Endothelial cell of umbilical vein (primary cell): ENCODE data around the gene HSD17B13. TPM values are rescaled to one million over a fixed set of nuclear protein-coding genes. Genes with fewer than 3 reads are reported as not detected.

Source experiments
- BruUV-seq: library from RNA; stranded (reverse); fragments of 400-500 nt; replicated peaks from 2 replicates; lab custom pipeline; 2021; lab: Mats Ljungman, UMichigan
- CTCF ChIA-PET: fragments of 300-600, 350-600 bp; sonication (Branson Sonifier 250); formaldehyde crosslinking; loops from one replicate; lab custom pipeline; 2021; ENCODE audit warnings: antibody characterized with exemption, inconsistent platforms; lab: Charles Lee
- POLR2A ChIA-PET: fragments of 300-600, 350-600 bp; sonication (Branson Sonifier 250); formaldehyde crosslinking; loops from one replicate; lab custom pipeline; 2021; ENCODE audit warnings: antibody characterized with exemption, inconsistent platforms; lab: Charles Lee
- DNase-seq: peaks from one replicate; pipeline ENCODE4 v3.0.0-alpha.2; 2011; ENCODE audit warnings: low read depth, low spot score
- FAIRE-seq: peaks from 2 replicates; lab custom pipeline; 2011; peaks lifted over from hg19 to GRCh38; lab: Jason Lieb, UNC
- H2AFZ ChIP-seq: 2 replicates; pipeline ENCODE4 v1.6.0; 2012; ENCODE audit warnings: low read depth, low read length, control low read depth, inconsistent platforms
- H3K27ac ChIP-seq: 2 replicates; pipeline ENCODE4 v1.5.1; 2011; ENCODE audit warnings: low read depth, mild to moderate bottlenecking, control low read depth, low read length, moderate library complexity; ENCODE audit not compliant: insufficient read depth
- H3K27me3 ChIP-seq, 2 experiments: 2 replicates each; pipeline versions ENCODE4 v1.6.0 to v1.6.1; 2011; ENCODE audit warnings: low read length in 2 of 2, mixed read lengths in 1 of 2; ENCODE audit not compliant: control insufficient read depth in 2 of 2, insufficient read depth in 2 of 2
- H3K36me3 ChIP-seq, 2 experiments: 2 replicates in 1 of 2; 3 replicates in 1 of 2; pipeline ENCODE4 v1.5.1; 2011; ENCODE audit warnings: low read length in 2 of 2, mild to moderate bottlenecking in 1 of 2, moderate library complexity in 1 of 2; ENCODE audit not compliant: control insufficient read depth in 2 of 2, insufficient read depth in 2 of 2; ENCODE audit errors: extremely low read depth in 1 of 2
- H3K4me1 ChIP-seq: 3 replicates; pipeline ENCODE4 v1.5.1; 2011; ENCODE audit warnings: mild to moderate bottlenecking, low read length; ENCODE audit not compliant: control insufficient read depth, insufficient read depth; ENCODE audit errors: extremely low read depth
- H3K4me2 ChIP-seq: 2 replicates; pipeline ENCODE4 v1.6.1; 2011; ENCODE audit warnings: low read length, control low read depth, mixed read lengths; ENCODE audit not compliant: insufficient read depth
- H3K4me3 ChIP-seq, 3 experiments: fragments of 200-600 bp in 1 of 3; sonication (generic), shearing (Covaris generic) in 1 of 3; replicated peaks in 1 of 3; 2 replicates each; pipeline ENCODE4 v1.5.1; 2011 to 2016; ENCODE audit warnings: control low read depth in 3 of 3, low read length in 3 of 3, mild to moderate bottlenecking in 2 of 3, inconsistent platforms in 1 of 3, low read depth in 1 of 3, moderate library complexity in 1 of 3; ENCODE audit not compliant: insufficient read depth in 1 of 3
- H3K79me2 ChIP-seq: 2 replicates; pipeline ENCODE4 v1.6.0; 2012; ENCODE audit warnings: low read length, inconsistent platforms; ENCODE audit not compliant: control insufficient read depth, insufficient read depth
- H3K9ac ChIP-seq: replicated peaks from 2 replicates; pipeline ENCODE3; 2011; ENCODE audit warnings: low read length, control low read depth; ENCODE audit not compliant: insufficient read depth; ENCODE audit errors: extremely low read depth
- H3K9me1 ChIP-seq: replicated peaks from 3 replicates; pipeline ENCODE4 v1.6.0; 2011; ENCODE audit warnings: mild to moderate bottlenecking, low read length; ENCODE audit not compliant: control insufficient read depth, insufficient read depth; ENCODE audit errors: extremely low read depth
- H3K9me3 ChIP-seq: replicated peaks from 2 replicates; pipeline ENCODE4 v1.5.1; 2012; ENCODE audit warnings: low read length, inconsistent platforms; ENCODE audit not compliant: control insufficient read depth, insufficient read depth
- H4K20me1 ChIP-seq: replicated peaks from 2 replicates; pipeline ENCODE3; 2011; ENCODE audit warnings: mild to moderate bottlenecking, low read length; ENCODE audit not compliant: control insufficient read depth, insufficient read depth; ENCODE audit errors: extremely low read depth
- CTCF ChIP-seq, 2 donors: IDR thresholded peaks; 1 replicate in 1 of 2; 2 replicates in 1 of 2; pipeline ENCODE4 v1.5.1; 2011; ENCODE audit warnings: low read length in 2 of 2, mild to moderate bottlenecking in 2 of 2, moderate library complexity in 2 of 2, control low read depth in 1 of 2, inconsistent platforms in 1 of 2, low read depth in 1 of 2; ENCODE audit not compliant: insufficient read depth in 1 of 2; ENCODE audit errors: extremely low read depth in 1 of 2
- EZH2 ChIP-seq: IDR thresholded peaks from 2 replicates; pipeline ENCODE4 v1.6.1; 2012; ENCODE audit warnings: borderline replicate concordance, low read depth, mild to moderate bottlenecking, moderate library complexity, low read length, inconsistent platforms; ENCODE audit not compliant: severe bottlenecking
- FOS ChIP-seq: IDR thresholded peaks from 2 replicates; pipeline ENCODE4 v1.6.1; 2011; ENCODE audit warnings: mild to moderate bottlenecking, low read length, moderate library complexity, borderline replicate concordance; ENCODE audit not compliant: insufficient read depth
- GATA2 ChIP-seq: IDR thresholded peaks from 2 replicates; pipeline ENCODE4 v1.7.0; 2011; ENCODE audit warnings: low read depth, mild to moderate bottlenecking, moderate library complexity, mixed read lengths, low read length; ENCODE audit not compliant: insufficient read length, insufficient read depth
- JUN ChIP-seq: IDR thresholded peaks from 2 replicates; pipeline ENCODE4 v1.6.1; 2011; ENCODE audit warnings: borderline replicate concordance, low read depth; ENCODE audit not compliant: insufficient read length, insufficient read depth
- MAX ChIP-seq: IDR thresholded peaks from 2 replicates; pipeline ENCODE4 v1.6.1; 2011; ENCODE audit not compliant: insufficient read depth, insufficient read length
- MYC ChIP-seq: IDR thresholded peaks from one replicate; pipeline ENCODE4 v1.6.1; 2011; ENCODE audit warnings: mild to moderate bottlenecking, low read depth, low read length
- POLR2A ChIP-seq: IDR thresholded peaks from 2 replicates; pipeline ENCODE4 v1.6.1; 2012; ENCODE audit warnings: low read depth, mild to moderate bottlenecking, control low read depth, low read length
- POLR2AphosphoS5 ChIP-seq: IDR thresholded peaks from 2 replicates; pipeline ENCODE4 v1.6.1; 2012; ENCODE audit warnings: low read depth, mild to moderate bottlenecking, control low read depth, low read length, moderate library complexity; ENCODE audit not compliant: insufficient read depth
- dilution Hi-C: fragments of 300-500 bp; cut with MboI; formaldehyde crosslinking; loops from one replicate; pipeline ENCODE4 v1.15.0; 2019; ENCODE audit warnings: low sequenced_read_pairs; ENCODE audit not compliant: extremely low pct_ligation_motif_present
- intact Hi-C: fragments of 100-400 bp; cut with micrococcal nuclease; formaldehyde crosslinking; loops from one replicate; pipeline ENCODE4 v1.10.0; 2022
- polyA plus RNA-seq, 4 experiments: library from polyadenylated mRNA; depleted of rRNA in 3 of 4; stranded (reverse) in 3 of 4; unstranded in 1 of 4; fragments of >200 nt; gene quantifications; 2 replicates each; pipeline versions ENCODE4 v1.2.1 to v1.2.3, GENCODE V29; 2011 to 2012; ENCODE audit warnings: missing spikeins in 1 of 4
- total RNA-seq: library from RNA; stranded (reverse); gene quantifications from 2 replicates; pipeline ENCODE4 v1.2.3, GENCODE V29; 2021

The HSD17B13 gene
- total and polyA plus RNA-seq, 2 donors (not counting 3 experiments of a cell fraction or from before 2014, with no cell fraction given) = 0.07 TPM; not detected in 1

DNA sequence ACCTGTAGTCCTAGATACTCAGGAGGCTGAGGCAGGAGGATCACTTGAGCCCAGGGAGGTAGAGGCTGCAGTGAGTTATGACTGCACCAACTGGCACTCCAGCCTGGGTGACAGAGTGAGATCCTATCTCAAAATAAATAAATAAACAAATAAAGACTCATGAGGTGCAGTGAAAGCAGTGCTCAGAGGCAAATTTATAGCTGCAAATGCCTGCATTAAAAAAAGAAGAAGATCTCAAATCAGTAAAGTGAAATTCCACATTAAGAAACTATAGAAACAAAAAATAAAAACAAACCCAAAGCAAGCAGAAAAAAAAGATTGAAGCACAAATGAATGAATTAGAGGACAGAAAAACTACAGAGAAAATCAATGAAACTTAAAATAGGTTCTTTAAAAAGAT is 22.5 kb upstream of the HSD17B13 start:
- H3K4me1 ChIP-seq = no peaks in the 10 kb centered on the region
- BruUV-seq = no TSS peak
- no peak overlapping the region for H3K27ac ChIP-seq
- H3K4me3 ChIP-seq = no peak overlapping the region
- dilution Hi-C loops (no loop called here), intact Hi-C loops (no loop called here)
- ChIA-PET POLR2A (no interaction called here), CTCF (no interaction called here)
- H3K9me3 ChIP-seq = no peaks in the 10 kb centered on the region
- H2AFZ ChIP-seq = no peak overlapping the region
- no peak for FAIRE-seq
- no peak for DNase-seq
- TF ChIP-seq GATA2 (no peak), CTCF (IDR thresholded peaks at IDR 0.05; ENCODE audit: extremely low read depth in 1 of 2, insufficient read depth in 1 of 2, low read depth in 1 of 2, low read length in 2 of 2) (no peak), FOS (no peak), JUN (no peak), POLR2A (no peak), MAX (no peak), EZH2 (no peak), MYC (no peak), POLR2AphosphoS5 (no peak)
- H3K9me1 ChIP-seq = no peaks in the 10 kb centered on the region
- H3K9ac ChIP-seq = no peak overlapping the region
- H3K4me2 ChIP-seq = no peak overlapping the region
- no peaks in the 10 kb centered on the region for H3K27me3 ChIP-seq
- no peaks in the 10 kb centered on the region for H3K36me3 ChIP-seq
- H4K20me1 ChIP-seq = no peaks in the 10 kb centered on the region
- no peaks in the 10 kb centered on the region for H3K79me2 ChIP-seq
